Lung (tissue), 12 donors: Measurements from ENCODE around the gene DOCK4. TPM values are rescaled to one million over a fixed set of nuclear protein-coding genes. Genes with fewer than 3 reads are reported as not detected.

ENCODE experiments used
- ATAC-seq: fragments of 200-7000 bp; cut with Tn5 transposase; one replicate; pipeline ENCODE4 v1.9.1; 2020; ENCODE audit warnings: moderate number of reproducible peaks; ENCODE audit not compliant: insufficient read depth, low FRiP score
- DNase-seq, 3 donors: peaks; one replicate each; pipeline ENCODE4 v3.0.0-alpha.2; 2013 to 2017
- H3K27ac ChIP-seq, 2 donors: one replicate each; pipeline ENCODE4 v1.5.1; 2013; ENCODE audit warnings: mild to moderate bottlenecking in 2 of 2, moderate library complexity in 2 of 2, control low read depth in 1 of 2, inconsistent platforms in 1 of 2, low read depth in 1 of 2, low read length in 1 of 2
- H3K27me3 ChIP-seq, 3 donors: one replicate each; pipeline ENCODE4 v1.5.1; 2013; ENCODE audit warnings: low read length in 2 of 3; ENCODE audit not compliant: control insufficient read depth in 3 of 3, insufficient read depth in 3 of 3
- H3K36me3 ChIP-seq, 4 donors: one replicate each; pipeline ENCODE4 v1.5.1; 2013; ENCODE audit warnings: low read length in 4 of 4, mild to moderate bottlenecking in 1 of 4, moderate library complexity in 1 of 4; ENCODE audit not compliant: control insufficient read depth in 4 of 4, insufficient read depth in 4 of 4
- H3K4me1 ChIP-seq, 5 donors: one replicate each; pipeline ENCODE4 v1.5.1; 2013; ENCODE audit warnings: low read length in 5 of 5, mild to moderate bottlenecking in 2 of 5, moderate library complexity in 1 of 5; ENCODE audit not compliant: control insufficient read depth in 5 of 5, insufficient read depth in 5 of 5
- H3K4me3 ChIP-seq: one replicate; pipeline ENCODE4 v1.5.1; 2013; ENCODE audit warnings: mild to moderate bottlenecking, control low read depth, moderate library complexity
- H3K9ac ChIP-seq, 2 donors: one replicate each; pipeline ENCODE4 v1.5.1; 2013; ENCODE audit warnings: low read length in 2 of 2, control low read depth in 1 of 2; ENCODE audit not compliant: insufficient read depth in 1 of 2
- H3K9me3 ChIP-seq, 4 donors: one replicate each; pipeline ENCODE4 v1.5.1; 2013; ENCODE audit warnings: low read length in 3 of 4, mild to moderate bottlenecking in 1 of 4, moderate library complexity in 1 of 4; ENCODE audit not compliant: control insufficient read depth in 4 of 4, insufficient read depth in 3 of 4
- CTCF ChIP-seq: IDR thresholded peaks from 2 replicates; pipeline ENCODE4 v1.5.1; 2012; ENCODE audit warnings: mild to moderate bottlenecking; ENCODE audit errors: control extremely low read depth, extremely low read depth
- WGBS, 2 donors: extraction: QIAGEN DNeasy Blood & Tissue Kit; methylation state at CpG; one replicate each; pipeline ENCODE4 v1.1.7; 2013; 5-methylcytosine and 5-hydroxymethylcytosine counted together
- polyA plus RNA-seq, 2 donors: library from polyadenylated mRNA; stranded (reverse); fragments of 200-250 nt; gene quantifications; one replicate each; pipeline ENCODE4 v1.2.1, GENCODE V29; 2013
- total RNA-seq, 2 donors: library from RNA; depleted of rRNA in 1 of 2; stranded (reverse); fragments of >200 nt in 1 of 2; gene quantifications; one replicate each; pipeline ENCODE4 v1.2.1, GENCODE V29; 2014 to 2021
- donor health status: control.
- donor health status: control.
- donor health status: Bipolar disorder and iron deficiency.
- donor health status: healthy.
- donor health status: DM: yes; HTN: yes; CAD: no.

DOCK4 gene
- total and polyA plus RNA-seq, 4 donors = 18.7 to 163 (median 40.3) TPM

DNA sequence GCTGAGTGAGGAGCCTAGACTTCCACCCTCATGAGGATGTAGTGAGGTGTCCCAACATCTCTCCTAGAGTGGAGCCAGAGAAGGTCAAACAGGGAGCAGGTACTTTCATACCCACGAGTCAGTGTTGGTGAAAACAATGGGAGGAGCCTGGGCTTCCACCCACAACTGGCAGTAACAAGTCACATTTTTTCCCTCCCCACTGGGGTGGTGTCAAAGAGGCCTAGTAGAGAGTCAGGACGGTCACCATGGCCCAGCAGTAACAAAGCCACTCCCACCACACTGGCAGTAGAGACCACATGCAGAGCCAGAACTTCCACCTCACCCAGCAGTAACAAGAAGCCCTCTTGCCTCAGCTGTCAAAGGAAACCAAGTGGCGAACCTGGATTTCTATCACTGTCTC is 363.7 kb downstream of the DOCK4 start:
- no peak for ATAC-seq
- Histone ChIP-seq H3K9me3 (no peaks in the 10 kb centered on the region), H3K27me3 (no peaks in the 10 kb centered on the region), H3K36me3 (peaks cover 14 to 28% (median 20%) of the 10 kb centered on the region in 4 donors), H3K4me1 (peaks cover 0 to 3% (median 0%) of the 10 kb centered on the region in 5 donors), H3K4me3 (no peak overlapping the region), H3K27ac (no peak overlapping the region), H3K9ac (no peak overlapping the region)
- TF ChIP-seq CTCF = no peak
- DNase-seq = no peak
- WGBS, 2 donors = 60 to 69% methylated on average over 3 of the region's 3 CpGs

GRCh38 chr7:111841596-111842205 is 364.5 kb downstream of the DOCK4 start:
- 33 to 56% methylated on average over 5 of the region's 5 CpGs for WGBS, 2 donors
- peaks cover 14 to 22% (median 17%) of the 10 kb centered on the region in 4 donors for H3K36me3 ChIP-seq
- ATAC-seq (no peak), DNase-seq (no peak)
- H3K9ac ChIP-seq = no peak overlapping the region
- no peak overlapping the region for H3K27ac ChIP-seq
- no peak for TF ChIP-seq CTCF
- H3K4me1 ChIP-seq = peaks cover 0 to 3% (median 0%) of the 10 kb centered on the region in 5 donors
- H3K9me3 ChIP-seq = no peaks in the 10 kb centered on the region
- no peaks in the 10 kb centered on the region for H3K27me3 ChIP-seq
- no peak overlapping the region for H3K4me3 ChIP-seq

- no peaks in the 10 kb centered on the region for H3K9me3 ChIP-seq
- no peak overlapping the region for H3K9ac ChIP-seq
- H3K27me3 ChIP-seq = no peaks in the 10 kb centered on the region
- WGBS, 2 donors = 91 to 92% methylated on average over 3 of the region's 3 CpGs
- no peak for ATAC-seq
- peaks cover 13 to 16% (median 14%) of the 10 kb centered on the region in 4 donors for H3K36me3 ChIP-seq
- H3K4me3 ChIP-seq = no peak overlapping the region
- peaks cover 0 to 3% (median 0%) of the 10 kb centered on the region in 5 donors for H3K4me1 ChIP-seq
- no peak for DNase-seq
- H3K27ac ChIP-seq = no peak overlapping the region
- no peak for TF ChIP-seq CTCF
These were observed 365.7 kb downstream of the DOCK4 start for GRCh38 chr7:111840528-111840927.

GRCh38 chr7:111839261-111839660 is 366.9 kb downstream of the DOCK4 start:
- Histone ChIP-seq H3K9ac (no peak overlapping the region), H3K9me3 (no peaks in the 10 kb centered on the region), H3K4me3 (no peak overlapping the region), H3K4me1 (peaks cover 0 to 3% (median 0%) of the 10 kb centered on the region in 5 donors), H3K27me3 (no peaks in the 10 kb centered on the region), H3K27ac (no peak overlapping the region), H3K36me3 (peaks cover 8 to 19% (median 11%) of the 10 kb centered on the region in 4 donors)
- DNase-seq = no peak
- no peak for ATAC-seq
- TF ChIP-seq CTCF = no peak
